Dermis microvascular lymphatic vessel endothelial cell (primary cell): ENCODE data around the gene SP110. TPM values are rescaled to one million over a fixed set of nuclear protein-coding genes. Genes with fewer than 3 reads are reported as not detected.
"Not testable (repeated sequence)": the region's sequence is repeated elsewhere in the genome, so short reads cannot be mapped to it uniquely, and the experiment has no call there.

ENCODE experiments used
- DNase-seq, 2 donors: peaks; one replicate each; pipeline versions ENCODE4 v3.0.0 to v3.0.0-alpha.2; 2010; ENCODE audit warnings: low read depth in 2 of 2
- total RNA-seq: library from RNA; depleted of rRNA; stranded (reverse); fragments of >200 nt; gene quantifications from 2 replicates; pipeline ENCODE4 v1.2.1, GENCODE V29; 2014

SP110 gene
- total RNA-seq, 1 donor from 2014 or later = 1.8 TPM

GRCh38 chr2:230127195-230127594 lies 92.6 kb downstream of the SP110 start:
- no peak for DNase-seq

- DNase-seq = no peak
Observed at GRCh38 chr2:230124757-230125431, 94.9 kb downstream of the SP110 start.

GRCh38 chr2:230124235-230124634 lies 95.5 kb downstream of the SP110 start:
- DNase-seq = no peak

- DNase-seq = not testable (repeated sequence)
Observed at GRCh38 chr2:230120376-230120775, 99.4 kb downstream of the SP110 start.

- not testable (repeated sequence) for DNase-seq
Observed at GRCh38 chr2:230119827-230120226, 100.0 kb downstream of the SP110 start.

Other genes starting within 250 kb of the SP110 start
- gene SLC16A14, start 151.1 kb downstream of the SP110 start, total RNA-seq = under 0.01 and 0.25 TPM in 2 replicates
- gene SP140, start 5.8 kb upstream of the SP110 start, total RNA-seq = 0.13 TPM in 1 of 2 replicates, not detected in the other
- 5.3 and 6.7 TPM in 2 replicates for gene SP140L, start 107.2 kb upstream of the SP110 start, total RNA-seq
- gene SP100, start 196.2 kb upstream of the SP110 start, total RNA-seq = 56.6 and 58.4 TPM in 2 replicates